ENCODE measurements around the gene TLR9.

Gene TLR9

GRCh38 chr3:52223449-52224408 is 1.7 kb downstream of the TLR9 start:
- Histone ChIP-seq H3K4me1 (ENCODE audit: insufficient read depth, insufficient read length) (peaks cover 17% of the 10 kb centered on the region), H3K4me3 (ENCODE audit: insufficient read length, low read depth) (no peak overlapping the region), H3K9ac (ENCODE audit: insufficient read length, low read depth) (no peak overlapping the region), H3K9me3 (ENCODE audit: insufficient read depth, low read length) (no peaks in the 10 kb centered on the region), H3K27me3 (ENCODE audit: insufficient read depth, insufficient read length) (no peaks in the 10 kb centered on the region), H3K36me3 (ENCODE audit: insufficient read depth, insufficient read length, low read length) (peaks cover 9% of the 10 kb centered on the region)
- no peak for TF ChIP-seq ZNF274 (IDR thresholded peaks at IDR 0.05; ENCODE audit: low read depth, low read length)
- no peak for TF ChIP-seq SUZ12 (IDR thresholded peaks at IDR 0.05; ENCODE audit: extremely low read depth, insufficient read depth, insufficient read length)
- no peak for TF ChIP-seq YY1 (IDR thresholded peaks at IDR 0.05; ENCODE audit: insufficient read depth, insufficient read length)
- DNase-seq (ENCODE audit: low read depth, low spot score) = no peak

GRCh38 chr3:52222319-52223221 is 2.9 kb downstream of the TLR9 start:
- Histone ChIP-seq H3K9me3 (ENCODE audit: insufficient read depth, low read length) (no peaks in the 10 kb centered on the region), H3K4me3 (ENCODE audit: insufficient read length, low read depth) (no peak overlapping the region), H3K4me1 (ENCODE audit: insufficient read depth, insufficient read length) (peaks cover 18% of the 10 kb centered on the region), H3K9ac (ENCODE audit: insufficient read length, low read depth) (no peak overlapping the region), H3K27me3 (ENCODE audit: insufficient read depth, insufficient read length) (no peaks in the 10 kb centered on the region), H3K36me3 (ENCODE audit: insufficient read depth, insufficient read length, low read length) (no peaks in the 10 kb centered on the region)
- no peak for TF ChIP-seq YY1 (IDR thresholded peaks at IDR 0.05; ENCODE audit: insufficient read depth, insufficient read length)
- no peak for TF ChIP-seq ZNF274 (IDR thresholded peaks at IDR 0.05; ENCODE audit: low read depth, low read length)
- no peak for TF ChIP-seq SUZ12 (IDR thresholded peaks at IDR 0.05; ENCODE audit: extremely low read depth, insufficient read depth, insufficient read length)
- no peak for DNase-seq (ENCODE audit: low read depth, low spot score)

GRCh38 chr3:52221563-52222318 is 3.7 kb downstream of the TLR9 start:
- Histone ChIP-seq H3K4me1 (ENCODE audit: insufficient read depth, insufficient read length) (peaks cover 20% of the 10 kb centered on the region), H3K9me3 (ENCODE audit: insufficient read depth, low read length) (no peaks in the 10 kb centered on the region), H3K36me3 (ENCODE audit: insufficient read depth, insufficient read length, low read length) (no peaks in the 10 kb centered on the region), H3K9ac (ENCODE audit: insufficient read length, low read depth) (no peak overlapping the region), H3K4me3 (ENCODE audit: insufficient read length, low read depth) (no peak overlapping the region), H3K27me3 (ENCODE audit: insufficient read depth, insufficient read length) (no peaks in the 10 kb centered on the region)
- no peak for DNase-seq (ENCODE audit: low read depth, low spot score)
- TF ChIP-seq YY1 (IDR thresholded peaks at IDR 0.05; ENCODE audit: insufficient read depth, insufficient read length) (no peak), ZNF274 (IDR thresholded peaks at IDR 0.05; ENCODE audit: low read depth, low read length) (no peak), SUZ12 (IDR thresholded peaks at IDR 0.05; ENCODE audit: extremely low read depth, insufficient read depth, insufficient read length) (no peak)

- Histone ChIP-seq H3K36me3 (ENCODE audit: insufficient read depth, insufficient read length, low read length) (peaks cover 4% of the 10 kb centered on the region), H3K4me1 (ENCODE audit: insufficient read depth, insufficient read length) (peaks cover 20% of the 10 kb centered on the region), H3K9ac (ENCODE audit: insufficient read length, low read depth) (no peak overlapping the region), H3K27me3 (ENCODE audit: insufficient read depth, insufficient read length) (no peaks in the 10 kb centered on the region), H3K9me3 (ENCODE audit: insufficient read depth, low read length) (no peaks in the 10 kb centered on the region), H3K4me3 (ENCODE audit: insufficient read length, low read depth) (no peak overlapping the region)
- DNase-seq (ENCODE audit: low read depth, low spot score) = no peak
- TF ChIP-seq ZNF274 (IDR thresholded peaks at IDR 0.05; ENCODE audit: low read depth, low read length) (no peak), YY1 (IDR thresholded peaks at IDR 0.05; ENCODE audit: insufficient read depth, insufficient read length) (no peak), SUZ12 (IDR thresholded peaks at IDR 0.05; ENCODE audit: extremely low read depth, insufficient read depth, insufficient read length) (no peak)
Measured at GRCh38 chr3:52221141-52221562, 4.3 kb downstream of the TLR9 start.

- Histone ChIP-seq H3K36me3 (ENCODE audit: insufficient read depth, insufficient read length, low read length) (peaks cover 10% of the 10 kb centered on the region), H3K9ac (ENCODE audit: insufficient read length, low read depth) (no peak overlapping the region), H3K4me1 (ENCODE audit: insufficient read depth, insufficient read length) (peaks cover 16% of the 10 kb centered on the region), H3K9me3 (ENCODE audit: insufficient read depth, low read length) (no peaks in the 10 kb centered on the region), H3K4me3 (ENCODE audit: insufficient read length, low read depth) (no peak overlapping the region), H3K27me3 (ENCODE audit: insufficient read depth, insufficient read length) (no peaks in the 10 kb centered on the region)
- TF ChIP-seq SUZ12 (IDR thresholded peaks at IDR 0.05; ENCODE audit: extremely low read depth, insufficient read depth, insufficient read length) = no peak
- TF ChIP-seq ZNF274 (IDR thresholded peaks at IDR 0.05; ENCODE audit: low read depth, low read length) = no peak
- no peak for TF ChIP-seq YY1 (IDR thresholded peaks at IDR 0.05; ENCODE audit: insufficient read depth, insufficient read length)
- DNase-seq (ENCODE audit: low read depth, low spot score) = no peak
Measured at GRCh38 chr3:52220380-52221026, 4.9 kb downstream of the TLR9 start.

GRCh38 chr3:52218937-52219650 is 6.4 kb downstream of the TLR9 start:
- Histone ChIP-seq H3K36me3 (ENCODE audit: insufficient read depth, insufficient read length, low read length) (peaks cover 24% of the 10 kb centered on the region), H3K4me3 (ENCODE audit: insufficient read length, low read depth) (no peak overlapping the region), H3K27me3 (ENCODE audit: insufficient read depth, insufficient read length) (no peaks in the 10 kb centered on the region), H3K9ac (ENCODE audit: insufficient read length, low read depth) (no peak overlapping the region), H3K9me3 (ENCODE audit: insufficient read depth, low read length) (no peaks in the 10 kb centered on the region), H3K4me1 (ENCODE audit: insufficient read depth, insufficient read length) (peaks cover 13% of the 10 kb centered on the region)
- no peak for TF ChIP-seq YY1 (IDR thresholded peaks at IDR 0.05; ENCODE audit: insufficient read depth, insufficient read length)
- no peak for TF ChIP-seq ZNF274 (IDR thresholded peaks at IDR 0.05; ENCODE audit: low read depth, low read length)
- TF ChIP-seq SUZ12 (IDR thresholded peaks at IDR 0.05; ENCODE audit: extremely low read depth, insufficient read depth, insufficient read length) = no peak
- DNase-seq (ENCODE audit: low read depth, low spot score) = no peak

Data from NT2/D1 (cell line).